MCF 10A (cell line): Measurements from ENCODE around the gene IFT27. TPM values are rescaled to one million over a fixed set of nuclear protein-coding genes. Genes with fewer than 3 reads are reported as not detected.

Experiments
- BruUV-seq: library from RNA; stranded (reverse); fragments of 400-500 nt; replicated peaks from 2 replicates; lab custom pipeline; 2021; lab: Mats Ljungman, UMichigan
- CTCF ChIA-PET: fragments of 300-600 bp; sonication (Branson Sonifier 250); formaldehyde crosslinking; extraction: SDS; loops from one replicate; lab custom pipeline; 2021; ENCODE audit warnings: antibody characterized with exemption, inconsistent platforms; lab: Yijun Ruan, JAX
- POLR2A ChIA-PET: fragments of 300-600, 350-650 bp; sonication (Branson Sonifier 250); formaldehyde crosslinking; extraction: SDS; loops from one replicate; lab custom pipeline; 2020; ENCODE audit warnings: antibody characterized with exemption, inconsistent platforms; lab: Yijun Ruan, JAX
- DNase-seq: peaks from one replicate; pipeline ENCODE4 v3.0.0-alpha.2; 2018; ENCODE audit not compliant: unreplicated experiment
- H3K27ac Mint-ChIP-seq: one replicate; pipeline ENCODE4 v1.8.0; 2022; ENCODE audit warnings: mild to moderate bottlenecking, low read depth, mixed read lengths; ENCODE audit not compliant: unreplicated experiment
- H3K27me3 Mint-ChIP-seq: one replicate; pipeline ENCODE4 v1.8.0; 2022; ENCODE audit warnings: mixed read lengths; ENCODE audit not compliant: insufficient read depth, unreplicated experiment
- H3K36me3 Mint-ChIP-seq: one replicate; pipeline ENCODE4 v1.8.0; 2022; ENCODE audit warnings: mild to moderate bottlenecking, moderate library complexity, mixed read lengths; ENCODE audit not compliant: insufficient read depth, unreplicated experiment
- H3K4me1 Mint-ChIP-seq: one replicate; pipeline ENCODE4 v1.8.0; 2022; ENCODE audit warnings: mixed read lengths; ENCODE audit not compliant: insufficient read depth, unreplicated experiment
- H3K4me3 Mint-ChIP-seq: one replicate; pipeline ENCODE4 v1.8.0; 2022; ENCODE audit warnings: mild to moderate bottlenecking, moderate library complexity, mixed read lengths; ENCODE audit not compliant: unreplicated experiment
- H3K9me3 Mint-ChIP-seq: one replicate; pipeline ENCODE4 v1.8.0; 2022; ENCODE audit warnings: mixed read lengths; ENCODE audit not compliant: unreplicated experiment
- CTCF ChIP-seq: fragments of 200-600 bp; IDR thresholded peaks from one replicate; pipeline ENCODE4 v1.8.0; 2022; ENCODE audit warnings: antibody characterized with exemption, mild to moderate bottlenecking; ENCODE audit not compliant: unreplicated experiment
- intact Hi-C: fragments of 100-400 bp; cut with micrococcal nuclease; formaldehyde crosslinking; loops from 2 replicates; pipeline ENCODE4 v1.14.1; 2022
- total RNA-seq: library from RNA; stranded (reverse); gene quantifications from 2 replicates; pipeline ENCODE4 v1.2.3, GENCODE V29; 2022

Gene IFT27
- total RNA-seq, 1 experiment from 2014 or later: 17.6 TPM

- Mint-ChIP-seq H3K9me3 (no peaks in the 10 kb centered on the region), H3K27me3 (peaks cover 76% of the 10 kb centered on the region), H3K4me3 (no peak overlapping the region), H3K4me1 (no peaks in the 10 kb centered on the region), H3K36me3 (no peaks in the 10 kb centered on the region), H3K27ac (no peak overlapping the region)
- ChIA-PET CTCF (interaction anchor here (0.6 kb wide), 1 partner anchor 57 kb away, joined by 4 read pairs; no protein-coding TSS in a partner anchor), POLR2A (interaction anchor here (0.5 to 1.3 kb wide), 3 partner anchors 18 to 1619 kb away, joined by 3 to 4 read pairs (median 3); no protein-coding TSS in a partner anchor)
- TF ChIP-seq CTCF: no peak
- intact Hi-C loops: no loop called here
- DNase-seq: no peak
- no TSS peak for BruUV-seq
Observed at GRCh38 chr22:36727110-36727509, 48.8 kb downstream of the IFT27 start.

- ChIA-PET CTCF (interaction anchor here (0.6 to 1.0 kb wide), 5 partner anchors 13 to 175 kb away, joined by 3 read pairs; no protein-coding TSS in a partner anchor), POLR2A (interaction anchor here (0.6 kb wide), 2 partner anchors 50 to 261 kb away, joined by 3 read pairs; partner anchors contain the start of gene IFT27)
- no peak for DNase-seq
- no peaks in the 10 kb centered on the region for H3K4me1 Mint-ChIP-seq
- H3K27me3 Mint-ChIP-seq: peaks cover 76% of the 10 kb centered on the region
- TF ChIP-seq CTCF: no peak
- no TSS peak for BruUV-seq
- no peak overlapping the region for H3K27ac Mint-ChIP-seq
- H3K9me3 Mint-ChIP-seq: no peaks in the 10 kb centered on the region
- no peak overlapping the region for H3K4me3 Mint-ChIP-seq
- no peaks in the 10 kb centered on the region for H3K36me3 Mint-ChIP-seq
- intact Hi-C loops: no loop called here
Observed at GRCh38 chr22:36726007-36726380, 49.9 kb downstream of the IFT27 start.

GRCh38 chr22:36725366-36726006 lies 50.4 kb downstream of the IFT27 start:
- Mint-ChIP-seq H3K27me3 (peaks cover 81% of the 10 kb centered on the region), H3K27ac (no peak overlapping the region), H3K4me3 (no peak overlapping the region), H3K9me3 (no peaks in the 10 kb centered on the region), H3K36me3 (no peaks in the 10 kb centered on the region), H3K4me1 (no peaks in the 10 kb centered on the region)
- ChIA-PET CTCF (interaction anchor here (0.7 to 1.0 kb wide), 5 partner anchors 10 to 92 kb away, joined by 3 read pairs; no protein-coding TSS in a partner anchor), POLR2A (interaction anchor here (0.6 kb wide), 2 partner anchors 51 to 261 kb away, joined by 3 read pairs; partner anchors contain the start of gene IFT27)
- TF ChIP-seq CTCF: no peak
- no TSS peak for BruUV-seq
- intact Hi-C loops: no loop called here
- DNase-seq: no peak

- H3K27me3 Mint-ChIP-seq: peaks cover 88% of the 10 kb centered on the region
- no peak overlapping the region for H3K4me3 Mint-ChIP-seq
- no peaks in the 10 kb centered on the region for H3K36me3 Mint-ChIP-seq
- H3K9me3 Mint-ChIP-seq: no peaks in the 10 kb centered on the region
- intact Hi-C loops: no loop called here
- H3K4me1 Mint-ChIP-seq: no peaks in the 10 kb centered on the region
- TF ChIP-seq CTCF: no peak
- no peak for DNase-seq
- ChIA-PET POLR2A (no interaction called here), CTCF (interaction anchor here (0.6 to 1.0 kb wide), 2 partner anchors 8 to 11 kb away, joined by 3 read pairs; no protein-coding TSS in a partner anchor)
- no peak overlapping the region for H3K27ac Mint-ChIP-seq
- BruUV-seq: no TSS peak
Observed at GRCh38 chr22:36724836-36725235, 51.1 kb downstream of the IFT27 start.
